Cerebellar nuclear complex (tissue), 1 donor: ENCODE results near the gene MKNK2.
"Not testable (repeated sequence)": the region's sequence is repeated elsewhere in the genome, so short reads cannot be mapped to it uniquely, and the experiment has no call there.

Experiments used
- DNase-seq, 2 experiments: peaks; one replicate each; lab custom pipeline; 2025; lab: John Stamatoyannopoulos, UW

MKNK2 gene

DNA sequence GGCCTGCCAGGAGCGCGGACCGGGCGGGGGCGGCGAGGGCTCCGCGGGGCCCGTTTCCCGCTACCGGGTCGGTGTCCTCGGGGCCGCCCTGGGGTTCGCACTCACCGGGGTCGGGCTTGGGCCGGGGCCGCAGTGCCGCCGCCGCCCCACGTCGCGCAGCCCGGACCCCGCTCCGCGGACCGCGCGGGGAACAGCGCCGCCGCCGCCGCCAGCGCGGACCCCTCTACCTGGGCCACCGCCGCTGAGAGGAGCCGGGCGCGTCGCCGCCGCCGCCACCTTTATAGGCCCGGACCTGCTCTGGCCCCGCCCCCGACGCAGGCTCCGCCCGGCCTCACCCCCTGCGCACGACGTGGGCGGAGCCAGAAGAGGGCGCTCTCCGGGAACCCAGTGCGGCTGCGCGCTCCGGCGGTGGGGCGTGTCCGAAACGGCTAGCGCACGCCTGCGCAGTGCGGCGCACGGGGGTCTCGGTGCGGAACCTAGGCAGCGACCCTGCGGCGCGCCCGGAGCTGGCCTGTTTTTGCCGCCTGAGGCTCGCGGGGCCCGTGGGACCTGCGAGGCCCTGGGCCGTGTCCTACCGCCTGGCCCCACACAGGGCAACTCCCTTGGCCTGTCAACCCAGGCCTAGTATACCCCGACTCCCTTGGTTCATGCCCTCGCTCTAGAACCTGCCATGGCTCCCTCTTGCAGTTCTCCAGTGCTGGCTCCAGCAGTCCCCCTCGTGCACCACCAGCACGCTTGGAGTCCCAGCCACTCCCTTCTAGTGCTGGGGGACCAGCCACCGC is at the start of gene MKNK2:
Gene MKNK2, minus strand, starts transcription at position 254 of the 782 bp plus-strand sequence. CDS start 393 bp downstream, outside the sequence.
- peak in 1 of 2 experiments; percentile 76 for DNase-seq

- no peak for DNase-seq
Measured at GRCh38 chr19:2100719-2101061, 49.6 kb upstream of the MKNK2 start.

GRCh38 chr19:2099937-2100718 is 49.1 kb upstream of the MKNK2 start:
- no peak for DNase-seq

DNA sequence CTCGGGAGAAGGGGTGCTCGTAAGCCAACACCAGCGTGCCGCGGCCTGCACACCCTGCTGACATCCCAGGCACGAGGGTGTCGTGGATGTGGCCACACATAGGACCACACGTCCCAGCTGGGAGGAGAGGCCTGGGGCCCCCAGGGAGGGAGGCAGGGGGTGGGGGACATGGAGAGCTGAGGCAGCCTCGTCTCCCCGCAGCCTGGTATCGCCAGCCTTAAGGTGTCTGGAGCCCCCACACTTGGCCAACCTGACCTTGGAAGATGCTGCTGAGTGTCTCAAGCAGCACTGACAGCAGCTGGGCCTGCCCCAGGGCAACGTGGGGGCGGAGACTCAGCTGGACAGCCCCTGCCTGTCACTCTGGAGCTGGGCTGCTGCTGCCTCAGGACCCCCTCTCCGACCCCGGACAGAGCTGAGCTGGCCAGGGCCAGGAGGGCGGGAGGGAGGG is 48.0 kb upstream of the MKNK2 start:
- DNase-seq = no peak

DNA sequence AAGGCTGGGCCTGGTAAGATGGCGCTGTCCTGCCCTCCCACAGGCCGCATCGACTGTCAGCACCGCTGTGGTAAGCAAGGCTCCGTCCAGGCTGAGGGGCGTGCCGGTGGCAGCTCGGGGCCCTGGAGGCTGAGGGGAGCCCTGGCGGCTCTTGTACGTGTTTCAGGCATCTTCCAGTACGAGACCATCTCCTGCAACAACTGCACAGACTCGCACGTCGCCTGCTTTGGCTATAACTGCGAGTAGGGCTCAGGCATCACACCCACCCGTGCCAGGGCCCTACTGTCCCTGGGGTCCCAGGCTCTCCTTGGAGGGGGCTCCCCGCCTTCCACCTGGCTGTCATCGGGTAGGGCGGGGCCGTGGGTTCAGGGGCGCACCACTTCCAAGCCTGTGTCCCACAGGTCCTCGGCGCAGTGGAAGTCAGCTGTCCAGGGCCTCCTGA is 46.9 kb upstream of the MKNK2 start:
- no peak for DNase-seq

- no peak for DNase-seq
Measured at GRCh38 chr19:2097203-2097885, 46.3 kb upstream of the MKNK2 start.

DNA sequence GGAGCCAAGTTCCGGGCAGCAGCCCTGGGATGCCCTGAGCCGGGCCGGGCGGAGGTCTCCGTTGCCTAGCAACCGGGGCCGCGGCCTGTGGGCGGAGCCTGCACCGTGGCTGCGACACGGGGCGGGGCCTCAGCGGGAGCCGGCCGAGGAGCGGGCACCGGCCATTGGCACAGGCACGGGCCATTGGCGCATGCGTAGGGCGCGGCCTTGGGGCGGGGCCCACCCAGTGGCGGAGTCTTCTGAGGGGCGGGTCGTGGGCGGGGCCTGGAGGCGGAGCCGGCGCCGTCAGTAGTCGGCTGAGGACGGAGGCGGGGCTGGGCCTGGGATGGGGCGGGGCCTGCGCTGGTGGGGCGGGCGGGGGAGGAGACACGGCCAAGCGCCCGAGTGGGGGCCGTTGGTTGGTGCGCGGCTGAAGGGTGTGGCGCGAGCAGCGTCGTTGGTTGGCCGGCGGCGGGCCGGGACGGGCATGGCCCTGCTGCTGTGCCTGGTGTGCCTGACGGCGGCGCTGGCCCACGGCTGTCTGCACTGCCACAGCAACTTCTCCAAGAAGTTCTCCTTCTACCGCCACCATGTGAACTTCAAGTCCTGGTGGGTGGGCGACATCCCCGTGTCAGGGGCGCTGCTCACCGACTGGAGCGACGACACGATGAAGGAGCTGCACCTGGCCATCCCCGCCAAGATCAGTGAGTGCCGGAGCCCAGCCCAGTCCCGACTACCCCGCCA is 45.6 kb upstream of the MKNK2 start, which contains the start of gene IZUMO4:
Gene IZUMO4, plus strand, starts transcription at position 436 of the 723 bp plus-strand sequence. Its CDS starts 31 bp downstream, at position 467.
- DNase-seq = peak; percentile 91 to 92

- no peak for DNase-seq
Measured at GRCh38 chr19:2096034-2096479, 45.0 kb upstream of the MKNK2 start, which contains the start of gene MOB3A. MOB3A (minus strand) TSS chr19:2096326; CDS start chr19:2078560, 17,766 bp downstream.

GRCh38 chr19:2091926-2092525 is 41.0 kb upstream of the MKNK2 start:
- DNase-seq = not testable (repeated sequence)

GRCh38 chr19:2089727-2090053 is 38.6 kb upstream of the MKNK2 start:
- DNase-seq = no peak

DNA sequence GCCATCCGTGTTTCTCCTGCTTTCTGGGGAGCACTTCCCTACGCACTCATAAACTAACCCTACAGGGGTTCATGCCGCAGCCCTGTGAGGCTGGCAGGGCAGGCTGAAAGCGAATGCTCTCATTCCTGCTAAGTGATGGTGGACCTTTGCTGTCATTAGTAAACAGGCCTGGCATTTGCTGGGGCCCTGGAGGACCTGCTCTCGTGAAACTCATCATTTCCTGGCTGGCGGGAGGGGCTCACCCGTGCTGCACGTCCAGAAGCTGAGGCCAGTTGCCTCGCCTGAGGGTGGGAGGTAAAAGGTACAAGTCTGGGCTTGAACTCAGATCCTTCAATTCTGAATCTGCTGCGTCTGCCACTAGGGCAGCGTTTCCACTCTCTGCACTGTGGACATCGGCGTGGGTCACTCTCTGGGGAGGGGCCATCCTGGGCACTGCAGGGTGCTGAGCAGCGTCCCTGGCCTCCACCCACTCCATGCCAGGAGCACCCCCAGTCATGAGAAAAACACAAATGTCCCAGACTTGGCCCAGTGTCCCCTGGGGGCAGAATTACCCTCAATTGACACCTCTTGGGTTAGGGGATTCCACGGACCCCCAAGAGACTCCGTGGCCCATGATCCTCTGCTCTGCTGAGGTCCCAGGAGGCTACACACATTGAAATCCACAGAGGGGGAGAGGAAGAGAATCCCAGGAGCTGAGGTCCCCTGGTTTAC is 38.1 kb upstream of the MKNK2 start:
- DNase-seq = no peak

GRCh38 chr19:2087621-2088100 is 36.6 kb upstream of the MKNK2 start:
- DNase-seq = no peak

DNA sequence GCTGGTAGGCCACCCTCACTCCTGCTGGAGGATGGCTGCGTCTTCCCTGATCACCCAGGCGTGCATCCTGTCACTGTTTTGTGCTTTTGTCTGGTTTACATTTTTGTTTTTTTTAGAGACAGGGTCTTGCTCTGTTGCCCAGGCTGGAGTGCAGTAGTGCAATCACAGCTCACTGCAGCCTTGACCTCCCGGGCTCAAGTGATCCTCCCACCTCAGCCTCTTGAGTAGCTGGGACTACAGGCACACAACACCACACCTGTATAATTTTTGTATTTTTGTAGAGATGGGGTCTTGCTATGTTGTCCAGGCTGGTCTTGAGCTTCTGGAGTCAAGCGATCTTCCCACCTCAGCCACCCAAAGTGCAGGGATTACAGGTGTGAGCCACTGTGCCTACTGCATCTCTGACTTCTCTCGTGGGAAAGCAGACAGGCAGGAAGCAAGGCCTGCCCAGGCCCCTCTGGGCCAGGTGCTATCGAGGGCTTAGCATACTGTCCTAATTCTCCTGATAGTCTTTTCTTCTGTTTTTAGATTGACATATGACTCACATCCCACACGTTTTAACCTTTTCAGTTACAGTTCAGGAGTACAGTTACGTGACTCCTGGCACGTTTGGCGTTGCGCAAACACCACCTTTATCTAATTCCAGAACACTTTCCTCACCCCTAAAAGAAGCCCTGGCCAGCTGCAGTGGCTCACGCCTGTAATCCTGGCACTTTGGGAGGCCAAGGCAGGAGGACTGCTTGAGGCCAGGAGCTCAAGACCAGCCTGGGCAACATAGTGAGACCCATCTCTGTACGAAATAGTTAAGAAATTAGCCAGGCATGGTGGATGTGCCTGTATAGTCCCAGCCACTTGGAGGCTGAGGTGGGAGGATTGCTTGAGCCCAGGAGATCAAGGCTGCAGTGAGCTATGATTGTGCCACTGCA is 35.9 kb upstream of the MKNK2 start:
- DNase-seq = not testable (repeated sequence)

DNA sequence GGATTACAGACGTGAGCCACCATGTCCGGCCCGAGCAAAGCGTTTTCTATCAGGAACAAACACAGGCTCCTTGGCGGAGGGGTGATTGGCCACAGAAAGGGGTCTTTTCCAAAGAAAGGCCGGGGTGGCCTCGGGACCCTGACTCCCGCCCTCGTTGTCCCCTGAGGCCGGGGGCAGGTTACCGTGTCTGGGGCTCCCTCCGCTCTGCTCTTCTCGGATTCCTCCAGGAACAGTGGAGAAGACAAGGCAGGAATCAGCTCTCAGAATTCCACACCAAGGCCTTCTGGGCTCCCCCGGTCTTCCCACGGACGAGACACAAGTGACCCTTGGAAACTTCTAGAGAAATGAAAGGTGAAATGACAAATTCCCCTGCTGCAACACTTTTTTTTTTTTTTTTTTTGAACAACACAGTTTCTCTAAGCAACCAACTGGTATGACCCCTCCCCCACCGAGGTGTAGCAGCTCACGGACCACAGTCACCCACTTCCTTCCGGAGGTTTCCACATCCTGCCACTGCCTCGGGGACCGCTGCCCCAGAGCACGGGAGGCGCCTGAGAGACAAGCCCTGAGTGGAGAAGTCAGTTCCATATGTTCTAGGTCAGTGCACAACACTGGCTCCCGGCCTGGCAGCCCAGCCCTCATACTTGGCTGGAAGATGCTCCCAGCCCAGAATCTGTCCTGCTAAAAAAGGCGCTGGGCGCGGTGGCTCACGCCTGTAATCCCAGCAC is 34.1 kb upstream of the MKNK2 start:
- no peak for DNase-seq

DNA sequence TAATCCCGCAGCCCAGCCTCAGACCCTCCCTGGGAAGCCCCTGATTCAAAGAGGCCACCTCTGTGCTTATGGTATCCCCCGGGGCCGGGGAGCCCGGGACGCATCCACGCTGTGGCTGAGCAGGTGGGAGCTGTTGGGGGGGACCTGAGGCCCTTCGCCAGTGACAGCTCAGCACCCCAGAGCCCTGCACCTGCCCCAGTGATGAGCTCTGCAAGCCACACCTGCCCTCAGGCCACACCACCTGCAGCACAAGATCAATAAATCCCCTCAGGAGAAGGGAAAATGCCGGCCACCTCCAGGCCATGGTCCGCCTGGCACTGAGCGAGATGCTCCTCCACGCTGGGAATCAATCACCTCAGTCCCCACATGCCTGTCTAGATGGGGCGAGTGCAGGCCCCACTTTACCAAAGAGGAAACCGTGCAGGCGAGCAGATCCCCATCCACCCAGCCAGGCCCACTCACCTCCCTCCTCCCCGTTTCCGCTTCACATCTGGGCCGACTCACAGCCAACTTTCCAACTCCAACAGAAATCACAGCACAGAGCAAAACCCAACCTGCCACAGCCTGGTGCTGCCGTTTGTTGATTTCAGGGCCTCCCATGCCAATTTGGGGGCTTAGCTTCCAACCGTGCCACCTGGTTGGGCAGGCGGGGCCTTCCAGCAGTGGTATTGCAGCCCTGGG is 32.3 kb upstream of the MKNK2 start:
- no peak for DNase-seq

GRCh38 chr19:2081873-2082810 is 31.1 kb upstream of the MKNK2 start:
- no peak for DNase-seq
